NCI-H187 treated with DMSO at 0.1 percent for 48 hours (cell line): ENCODE data around the gene NBEAL1.
"Not testable (repeated sequence)": the region's sequence is repeated elsewhere in the genome, so short reads cannot be mapped to it uniquely, and the experiment has no call there.

Source experiments
- DNase-seq: peaks from one replicate; lab custom pipeline; 2025; lab: John Stamatoyannopoulos, UW

The NBEAL1 gene

DNA sequence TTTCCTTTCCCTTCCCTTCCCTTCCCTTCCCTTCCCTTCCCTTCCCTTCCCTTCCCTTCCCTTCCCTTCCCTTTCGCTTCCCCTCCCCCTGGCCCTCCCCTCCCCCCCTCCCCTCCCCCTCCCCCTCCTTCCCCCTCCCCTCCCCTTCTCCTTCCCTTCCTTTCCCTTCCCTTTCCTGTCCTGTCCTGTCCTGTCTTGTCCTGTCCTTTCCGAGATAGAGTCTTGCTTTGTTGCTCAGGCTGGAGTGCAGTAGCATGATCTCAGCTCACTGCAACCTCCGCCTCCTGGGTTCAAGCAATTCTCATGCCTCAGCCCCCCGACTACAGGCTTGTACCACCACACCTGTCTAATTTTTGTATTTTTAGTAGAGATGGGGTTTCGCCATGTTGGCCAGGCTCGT lies 24.5 kb downstream of the NBEAL1 start:
- DNase-seq, result not testable (repeated sequence)

DNA sequence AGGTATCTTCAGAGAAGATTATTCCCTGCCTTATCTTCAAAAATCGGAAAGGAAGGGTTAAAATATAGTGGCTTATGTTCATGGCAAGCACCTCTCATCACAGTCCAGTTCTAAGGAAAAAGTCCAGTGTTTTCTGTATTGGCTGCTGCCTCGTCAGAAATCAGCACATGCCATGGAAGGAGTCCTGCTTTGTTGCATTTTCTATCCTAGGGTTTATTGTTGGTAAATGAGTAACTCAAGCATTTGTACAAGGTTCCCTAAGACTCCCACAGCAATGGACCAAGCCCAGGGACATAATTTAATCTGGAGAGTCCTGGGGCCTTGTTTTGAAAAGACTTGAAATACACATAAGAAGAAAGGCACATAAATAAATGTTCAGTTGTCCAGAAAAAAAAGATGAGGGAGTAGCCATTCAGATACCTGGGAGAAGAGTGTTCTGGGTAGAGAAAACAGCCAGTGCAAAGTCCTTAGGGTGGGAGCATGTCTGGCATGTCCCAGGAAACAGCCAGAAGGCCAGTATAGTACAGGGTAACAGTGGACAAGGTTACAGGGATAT lies 26.4 kb downstream of the NBEAL1 start:
- DNase-seq, result no peak

DNA sequence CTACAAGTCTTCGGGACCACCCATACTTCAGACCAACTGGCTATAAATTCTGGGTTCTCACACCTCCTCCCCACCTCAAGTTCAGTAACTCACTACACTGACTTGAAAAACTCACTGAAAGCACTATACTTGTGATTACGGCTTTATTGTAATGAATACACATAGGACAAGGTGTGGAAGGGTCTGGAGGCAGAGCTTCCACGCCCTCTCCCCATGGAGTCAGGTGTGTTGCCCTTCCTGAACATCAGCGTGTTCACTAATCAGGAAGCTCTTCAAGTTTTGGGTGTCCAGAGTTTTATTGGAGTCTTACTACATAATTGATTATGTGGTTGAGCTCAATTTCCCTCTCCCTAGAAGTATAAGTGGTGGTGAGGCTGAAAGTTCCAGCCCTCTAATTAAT lies 27.5 kb downstream of the NBEAL1 start:
- no peak for DNase-seq

DNA sequence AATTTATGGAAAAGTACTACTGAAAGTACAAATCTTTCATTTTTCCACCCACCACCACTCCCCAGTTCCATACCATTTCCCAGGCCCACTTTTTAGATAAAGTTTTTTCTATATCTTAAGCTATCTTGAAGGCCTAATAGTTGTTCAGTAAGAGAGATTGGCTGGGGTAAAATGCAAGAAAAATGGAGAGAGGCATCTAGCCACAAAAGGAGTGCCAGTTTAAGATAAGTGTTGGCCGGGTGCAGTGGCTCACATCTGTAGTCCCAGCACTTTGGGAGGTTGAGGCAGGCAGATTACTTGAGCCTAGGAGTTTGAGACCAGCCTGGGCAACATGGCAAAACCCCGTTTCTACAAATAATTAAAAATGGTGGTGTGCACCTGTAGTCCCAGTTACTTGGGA lies 28.6 kb downstream of the NBEAL1 start:
- DNase-seq, result no peak

DNA sequence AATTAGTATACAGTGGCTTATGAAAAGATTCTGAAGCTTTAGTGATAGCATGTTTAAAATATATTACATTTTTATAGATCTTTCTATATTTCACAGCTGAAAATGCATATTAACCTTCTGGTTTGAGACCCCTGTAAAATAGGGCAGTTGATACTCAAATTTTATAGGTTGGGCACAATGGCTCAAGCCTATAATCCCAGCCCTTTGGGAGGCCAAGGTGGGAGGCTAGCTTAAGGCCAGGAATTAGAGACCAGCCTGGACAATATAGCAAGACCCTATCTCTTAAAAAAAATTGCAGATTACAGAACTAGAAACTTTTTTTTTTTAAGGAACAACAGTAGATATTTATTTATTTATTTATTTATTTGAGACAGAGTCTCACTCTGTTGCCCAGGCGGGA lies 31.2 kb downstream of the NBEAL1 start:
- no peak for DNase-seq

DNA sequence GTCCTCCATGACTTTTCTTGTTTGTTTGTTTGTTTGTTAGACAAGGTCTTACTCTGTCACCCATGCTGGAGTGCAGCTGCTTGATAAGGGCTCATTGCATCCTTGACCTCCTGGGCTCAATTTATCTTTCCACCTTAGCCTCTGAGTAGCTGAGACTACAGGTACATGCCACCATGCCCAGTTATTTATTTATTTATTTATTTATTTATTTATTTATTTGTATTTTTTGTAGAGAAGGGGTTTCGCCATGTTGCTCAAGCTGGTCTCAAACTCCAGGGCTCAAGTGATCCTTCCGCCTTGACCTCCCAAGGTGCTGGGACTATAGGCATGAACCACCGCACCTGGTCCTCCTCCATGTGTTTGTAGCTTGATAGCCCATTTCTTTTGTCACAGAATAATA lies 37.9 kb downstream of the NBEAL1 start:
- DNase-seq, result no peak

DNA sequence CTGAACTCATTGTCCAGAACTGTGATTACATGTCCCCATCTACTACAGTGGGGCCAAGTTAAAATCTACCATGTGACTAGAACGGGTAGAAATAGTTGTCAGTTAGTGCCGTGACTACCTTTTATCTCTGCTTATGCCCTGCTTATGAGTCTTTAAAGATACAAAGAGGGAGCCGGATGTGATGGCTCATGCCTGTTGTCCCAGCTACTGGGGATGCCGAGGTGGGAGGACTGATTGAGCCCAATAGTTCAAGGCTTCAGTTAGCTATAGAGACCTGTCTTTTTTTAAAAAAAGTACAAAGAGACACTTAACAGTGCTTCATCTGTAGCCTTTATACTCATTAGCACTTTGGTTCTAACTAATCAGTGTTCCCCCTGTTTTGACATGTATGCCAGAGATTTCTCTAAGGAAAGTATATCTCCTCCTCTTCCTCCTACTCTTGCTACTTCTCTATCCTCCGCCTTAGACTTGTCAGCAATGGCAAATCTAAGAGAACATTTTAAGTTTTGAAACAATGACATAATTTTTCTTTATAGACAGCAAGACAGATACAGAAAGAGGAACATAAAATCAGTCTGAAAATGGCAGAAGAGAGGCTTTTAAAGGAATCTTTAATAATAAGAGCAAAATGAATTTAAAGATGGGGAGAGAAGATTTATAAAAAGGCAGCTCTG lies 45.0 kb downstream of the NBEAL1 start:
- DNase-seq, result no peak

DNA sequence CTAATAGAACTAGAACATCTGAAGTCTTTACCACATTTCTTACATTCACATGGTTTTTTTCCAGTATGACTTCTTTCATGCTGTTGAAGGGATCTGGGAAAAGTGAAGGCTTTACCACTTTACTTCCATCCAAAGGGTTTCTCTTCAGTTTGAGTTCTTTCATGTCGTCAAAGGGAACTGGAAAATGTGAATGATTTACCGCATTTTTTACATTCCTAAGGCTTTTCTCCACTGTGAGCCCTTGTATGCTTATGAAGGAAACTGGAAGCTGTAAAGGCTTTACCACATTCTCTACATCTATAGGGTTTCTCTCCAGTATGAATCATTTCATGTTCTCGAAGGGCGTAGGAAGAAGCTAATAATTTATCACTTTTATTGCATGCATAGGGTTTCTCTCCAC lies 46.7 kb downstream of the NBEAL1 start:
- DNase-seq, result no peak

DNA sequence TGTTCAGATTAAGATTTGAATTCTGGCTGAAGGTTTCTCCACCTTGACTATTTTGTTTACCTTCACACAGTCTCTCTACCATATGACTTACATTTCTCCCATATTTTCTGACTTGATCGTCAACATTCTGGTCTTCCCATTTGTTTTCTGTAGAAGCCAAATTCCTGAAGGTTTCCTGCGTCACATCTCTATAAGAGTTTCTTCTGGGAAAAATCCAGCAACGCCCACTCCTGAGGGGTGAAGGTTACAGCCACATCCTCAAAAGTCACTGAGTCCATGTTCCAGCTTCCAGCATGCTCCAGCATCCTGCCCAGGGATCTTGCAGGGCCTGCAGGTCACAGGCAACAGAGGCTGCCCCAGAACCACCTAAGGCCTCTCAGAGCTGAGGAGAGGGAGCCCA lies 47.5 kb downstream of the NBEAL1 start:
- DNase-seq, result no peak

DNA sequence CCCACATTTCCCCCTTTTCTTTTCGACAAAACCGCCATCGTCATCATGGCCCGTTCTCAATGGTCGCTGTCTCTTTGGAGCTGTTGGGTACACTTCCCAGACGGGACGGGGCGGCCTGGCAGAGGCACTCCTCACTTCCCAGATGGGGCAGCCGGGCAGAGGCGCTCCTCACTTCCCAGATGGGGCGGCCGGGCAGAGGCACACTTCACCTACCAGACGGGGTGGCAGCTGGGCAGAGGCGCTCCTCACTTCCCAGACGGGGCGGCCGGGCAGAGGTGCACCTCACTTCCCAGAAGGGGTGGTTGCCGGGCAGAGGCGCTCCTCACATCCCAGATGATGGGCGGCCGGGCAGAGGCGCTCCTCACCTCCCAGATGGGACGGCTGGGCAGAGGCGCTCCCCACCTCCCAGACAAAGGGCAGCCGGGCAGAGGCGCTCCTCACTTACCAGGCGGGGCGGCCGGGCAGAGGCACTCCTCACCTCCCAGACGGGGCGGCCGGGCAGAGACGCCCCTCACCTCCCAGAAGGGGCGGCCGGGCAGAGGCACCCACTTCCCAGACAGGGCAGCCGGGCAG lies 51.9 kb downstream of the NBEAL1 start:
- not testable (repeated sequence) for DNase-seq

DNA sequence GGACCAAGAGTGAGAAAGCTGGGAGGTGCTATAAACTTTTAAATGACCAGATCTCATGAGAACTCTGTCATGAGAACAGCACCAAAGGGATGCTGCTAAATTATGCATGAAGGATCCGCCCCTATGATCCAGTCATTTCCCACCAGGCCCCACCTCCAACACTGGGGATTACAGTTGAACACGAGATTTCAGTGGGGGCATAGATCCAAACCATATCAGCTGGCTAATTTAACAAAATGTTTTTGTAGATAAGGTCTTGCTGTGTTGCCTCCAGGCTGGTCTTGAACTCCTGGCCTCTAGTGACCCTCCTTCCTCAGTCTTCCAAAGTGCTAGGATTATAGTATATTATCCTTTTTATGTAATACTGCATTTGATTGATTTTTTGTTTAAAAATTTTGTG lies 56.0 kb downstream of the NBEAL1 start:
- no peak for DNase-seq

DNA sequence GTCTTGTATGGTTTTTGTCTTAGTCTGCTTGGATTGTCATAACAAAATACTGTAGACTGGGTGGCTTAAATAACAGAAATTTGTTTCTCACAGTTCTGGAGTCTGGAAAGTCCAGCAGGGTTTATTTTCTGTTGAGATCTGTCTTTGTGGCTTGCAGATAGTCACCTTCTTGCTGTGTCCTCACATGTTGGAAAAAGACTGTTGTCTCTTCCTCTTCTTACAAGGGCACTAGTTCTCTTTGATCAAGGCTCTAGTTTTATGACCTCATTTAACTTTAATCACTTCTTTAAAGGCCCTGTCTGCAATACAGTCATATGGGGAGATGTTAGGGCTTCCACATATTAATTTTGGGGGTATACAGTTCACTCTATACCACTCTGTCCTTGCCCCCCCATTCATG lies 56.5 kb downstream of the NBEAL1 start:
- no peak for DNase-seq

DNA sequence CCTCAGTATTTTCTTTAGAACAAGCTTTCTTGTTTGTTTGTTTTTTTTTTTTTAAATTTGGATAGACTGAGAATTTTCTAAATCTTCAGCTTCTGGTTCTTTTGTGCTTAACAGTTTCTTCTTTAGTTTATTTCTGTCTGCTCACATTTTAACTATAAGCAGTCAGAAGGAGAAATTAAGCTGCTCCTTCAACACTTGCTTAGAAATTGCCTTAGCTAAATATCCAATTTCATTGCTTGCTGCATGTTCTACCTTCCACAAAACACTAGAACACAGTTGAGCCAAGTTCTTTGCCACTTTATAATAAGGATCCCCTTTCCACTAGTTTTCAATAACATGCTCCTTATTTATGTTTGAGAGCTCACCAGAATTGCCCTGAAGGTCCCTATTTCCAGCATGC lies 57.7 kb downstream of the NBEAL1 start:
- no peak for DNase-seq

DNA sequence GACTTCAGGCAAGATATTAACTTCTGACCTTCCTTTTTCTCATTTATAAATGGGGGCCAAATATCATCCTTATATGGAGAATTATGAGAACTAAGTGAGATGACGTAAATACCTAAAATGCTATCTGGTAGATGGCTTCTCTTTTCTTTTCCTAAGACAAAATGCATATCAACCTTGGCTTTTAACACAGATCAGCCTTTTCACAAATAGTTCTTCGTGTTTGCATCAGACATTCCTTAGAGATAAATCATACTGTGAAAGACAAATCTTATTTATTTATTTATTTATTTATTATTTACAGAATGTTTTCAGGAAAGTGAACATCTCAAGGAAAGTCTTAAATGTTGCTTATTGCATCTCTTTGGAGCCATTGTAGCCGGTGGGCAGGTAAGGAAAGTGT lies 62.8 kb downstream of the NBEAL1 start:
- no peak for DNase-seq

DNA sequence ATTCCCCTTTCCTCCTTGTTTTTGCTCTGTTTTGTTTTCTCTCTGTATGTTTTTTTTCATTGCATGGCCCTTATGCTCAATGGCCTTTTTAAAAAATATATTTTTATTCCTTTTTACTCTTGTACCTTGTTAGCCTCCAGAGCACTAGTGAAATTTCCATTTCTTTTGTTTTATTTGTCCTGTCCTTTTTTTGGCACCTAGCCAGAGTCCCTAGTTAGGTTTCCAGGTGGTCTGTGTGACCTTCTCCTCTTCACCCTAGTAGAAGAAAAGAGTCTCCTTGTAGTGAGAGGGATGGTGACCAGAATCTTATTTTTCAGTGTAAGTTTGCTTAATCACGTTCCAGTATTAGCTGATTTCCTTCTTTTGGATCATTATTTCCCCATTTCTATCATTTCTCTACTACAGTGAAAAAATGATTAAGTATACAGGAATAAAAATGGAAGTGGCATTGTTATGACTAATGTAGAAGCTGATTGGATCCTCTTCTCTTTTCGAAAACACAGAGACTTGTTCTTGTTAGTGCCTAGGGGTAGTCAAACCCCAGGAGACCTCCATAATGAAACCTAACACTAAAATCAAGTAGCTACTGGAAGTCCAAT lies 65.9 kb downstream of the NBEAL1 start:
- no peak for DNase-seq

DNA sequence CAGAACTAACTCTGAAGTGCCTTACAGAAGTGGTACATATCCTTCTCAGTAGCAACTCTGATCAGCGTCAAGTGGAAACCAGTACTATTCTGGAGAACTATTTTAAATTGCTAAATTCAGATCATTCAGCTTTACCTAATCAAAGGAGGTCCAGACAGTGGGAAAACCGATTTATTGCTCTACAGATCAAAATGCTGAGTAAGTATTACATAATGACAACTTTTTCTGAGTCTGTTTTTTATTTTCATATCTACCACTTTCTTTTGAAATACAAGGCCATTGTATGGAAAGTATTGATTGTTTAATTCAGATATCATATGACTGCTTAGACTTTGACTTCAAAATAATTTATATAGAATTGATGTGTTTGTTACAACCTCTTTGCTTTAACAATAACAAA lies 68.7 kb downstream of the NBEAL1 start:
- DNase-seq, result no peak

DNA sequence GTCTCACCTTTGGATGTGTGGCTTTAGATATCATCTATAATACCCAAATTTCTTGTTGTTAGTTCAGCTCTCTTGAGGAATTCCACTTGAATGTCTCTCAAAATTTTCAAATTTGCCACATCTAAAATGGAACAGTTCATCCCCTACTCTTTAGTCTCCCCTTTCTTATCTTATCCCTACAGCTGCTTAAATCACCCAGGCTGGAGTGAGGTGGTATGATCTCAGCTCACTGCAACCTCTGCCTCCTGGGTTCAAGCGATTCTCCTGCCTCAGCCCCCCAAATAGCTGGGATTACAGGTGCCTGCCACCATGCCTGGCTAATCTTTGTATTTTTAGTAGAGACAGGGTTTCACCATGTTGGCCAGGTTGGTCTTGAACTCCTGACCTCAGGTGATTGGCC lies 71.7 kb downstream of the NBEAL1 start:
- not testable (repeated sequence) for DNase-seq

DNA sequence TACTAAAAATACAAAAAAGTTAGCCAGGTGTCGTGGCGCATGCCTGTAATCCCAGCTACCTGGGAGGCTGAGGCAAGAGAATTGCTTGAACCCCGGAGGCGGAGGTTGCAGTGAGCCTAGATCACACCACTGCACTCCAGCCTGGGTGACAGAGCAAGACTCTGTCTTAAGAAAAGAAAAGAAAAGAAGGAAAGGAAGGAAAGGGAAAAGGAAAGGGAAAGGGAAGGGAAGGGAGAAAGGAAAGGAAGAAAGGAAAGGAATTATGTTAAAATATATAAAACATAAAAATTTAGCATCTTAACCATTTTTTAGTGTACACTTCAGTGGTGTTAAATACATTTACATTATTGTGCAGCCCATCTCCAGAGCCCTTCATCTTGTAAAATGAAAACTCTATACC lies 76.0 kb downstream of the NBEAL1 start:
- not testable (repeated sequence) for DNase-seq

DNA sequence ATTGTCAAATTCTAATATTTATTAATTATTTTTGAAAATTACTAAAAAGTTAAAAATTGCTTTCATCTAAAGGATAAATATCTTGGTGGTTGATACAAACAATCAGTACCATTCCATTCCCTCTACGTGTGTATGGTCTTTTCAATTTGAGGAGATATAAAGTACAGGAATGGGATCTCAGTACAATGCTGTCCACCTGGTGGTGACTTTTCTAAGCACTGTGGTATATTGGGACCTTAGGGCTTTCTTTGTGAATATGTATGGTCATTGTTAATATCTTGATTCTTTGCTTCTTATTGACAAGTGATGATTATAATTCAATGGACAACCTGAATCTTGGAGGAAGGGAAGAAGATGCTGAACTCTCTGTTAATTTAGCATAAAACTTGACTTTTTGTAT lies 83.1 kb downstream of the NBEAL1 start:
- DNase-seq, result no peak

DNA sequence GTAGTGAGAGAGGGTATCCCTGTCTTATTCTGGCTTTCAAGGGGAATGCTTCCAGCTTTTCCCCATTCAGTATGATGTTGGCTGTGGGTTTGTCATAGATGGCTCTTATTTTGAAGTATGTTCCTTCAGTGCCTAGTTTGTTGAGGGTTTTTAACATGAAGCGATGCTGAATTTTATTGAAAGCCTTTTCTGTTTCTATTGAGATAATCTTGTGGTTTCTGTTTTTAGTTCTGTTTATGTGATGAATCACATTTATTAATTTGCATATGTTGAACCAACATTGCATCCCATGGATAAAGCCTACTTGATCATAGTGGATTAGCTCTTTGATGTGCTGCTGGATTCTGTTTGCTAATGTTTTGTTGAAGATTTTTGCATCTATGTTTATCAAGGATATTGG lies 87.7 kb downstream of the NBEAL1 start:
- DNase-seq, result not testable (repeated sequence)

DNA sequence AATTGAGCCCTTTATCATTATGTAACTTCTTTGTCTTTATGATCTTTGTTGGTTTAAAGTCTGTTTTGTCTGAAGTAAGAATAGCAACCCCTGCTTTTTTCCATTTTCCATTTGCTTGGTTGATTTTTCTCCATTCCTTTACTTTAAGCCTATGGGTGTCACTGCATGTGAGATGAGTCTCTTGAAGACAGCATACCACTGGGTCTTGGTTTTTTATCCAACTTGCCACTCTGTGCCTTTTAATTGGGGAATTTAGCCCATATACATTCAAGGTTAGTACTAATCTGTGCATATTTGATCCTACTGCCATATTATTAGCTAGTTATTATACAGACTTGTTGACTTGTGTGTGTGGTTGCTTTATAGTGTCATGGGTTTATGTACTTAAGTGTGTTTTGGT lies 89.6 kb downstream of the NBEAL1 start:
- no peak for DNase-seq

DNA sequence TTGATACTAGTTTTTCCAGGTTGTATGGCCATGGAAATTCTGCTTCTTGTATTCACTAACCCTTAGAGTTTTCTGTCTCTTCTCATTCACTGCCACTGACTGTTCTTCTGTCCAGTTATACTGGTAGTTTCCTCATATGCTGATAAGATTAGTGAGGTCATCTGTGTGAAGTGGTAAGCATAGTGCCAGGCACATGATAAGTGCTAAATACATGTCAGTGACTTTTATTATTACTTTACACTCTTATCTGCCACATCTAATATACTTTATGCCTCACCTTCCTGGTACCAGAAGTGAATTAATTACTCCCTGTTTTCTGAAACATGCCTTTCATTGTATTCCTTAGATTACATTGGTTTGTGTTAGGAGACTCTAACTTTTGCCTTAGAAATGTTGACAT lies 91.3 kb downstream of the NBEAL1 start:
- DNase-seq, result no peak

DNA sequence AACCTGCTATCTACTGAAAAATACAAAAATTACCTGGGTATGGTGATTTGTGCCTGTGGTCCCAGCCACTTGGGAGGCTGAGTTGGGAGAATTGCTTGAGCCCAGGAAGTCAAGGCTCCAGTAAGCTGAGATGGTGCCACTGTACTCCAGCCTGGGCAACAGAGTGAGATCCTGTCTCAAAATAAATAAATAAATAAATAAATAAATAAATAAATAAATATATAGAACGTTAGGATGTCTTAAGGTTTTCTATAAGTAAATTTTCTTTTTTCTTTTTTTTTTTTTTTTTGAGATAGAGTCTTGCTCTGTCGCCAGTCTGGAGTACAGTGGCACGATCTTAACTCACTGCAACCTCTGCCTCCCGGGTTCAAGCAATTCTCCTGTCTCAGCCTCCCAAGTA lies 95.8 kb downstream of the NBEAL1 start:
- DNase-seq, result not testable (repeated sequence)

DNA sequence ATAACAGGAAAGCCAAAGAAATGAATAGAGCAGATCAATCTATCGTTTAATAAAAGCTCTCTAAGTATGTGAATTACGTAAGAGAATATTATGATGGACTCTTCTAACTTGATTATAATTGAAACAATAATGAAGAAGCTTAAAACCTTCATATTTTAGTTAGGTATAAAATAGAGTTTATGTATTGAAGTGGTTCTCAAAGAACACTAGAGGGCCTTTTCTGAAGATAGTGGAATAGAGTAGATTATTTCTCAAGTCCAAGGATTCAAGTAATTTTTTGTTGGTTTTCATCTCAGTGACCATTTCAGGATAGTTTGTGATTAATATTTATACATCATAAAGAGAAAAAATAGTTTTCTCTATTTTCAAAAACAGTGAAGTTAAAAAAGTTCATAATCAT lies 97.7 kb downstream of the NBEAL1 start:
- no peak for DNase-seq
